ENCODE measurements around the gene GADD45GIP1.
A peak's percentile ranks its signal among the peaks of the same experiment; 100 is the strongest.
"Not testable (repeated sequence)": the region's sequence is repeated elsewhere in the genome, so short reads cannot be mapped to it uniquely, and the experiment has no call there.

Gene GADD45GIP1

GRCh38 chr19:12938779-12939601, 18.0 kb downstream of the GADD45GIP1 start:
- no peak for FAIRE-seq

- FAIRE-seq, result peak; percentile 97
Observed at GRCh38 chr19:12937927-12938778, 18.9 kb downstream of the GADD45GIP1 start, which contains the start of gene CALR. TSS of gene CALR (plus strand) at chr19:12938609. CDS start at chr19:12938680, 71 bp downstream.

GRCh38 chr19:12937093-12937926, 19.7 kb downstream of the GADD45GIP1 start:
- no peak for FAIRE-seq

- FAIRE-seq, result no peak
Observed at GRCh38 chr19:12936582-12936981, 20.4 kb downstream of the GADD45GIP1 start.

GRCh38 chr19:12935071-12935470, 22.0 kb downstream of the GADD45GIP1 start:
- no peak for FAIRE-seq

GRCh38 chr19:12933287-12934072, 23.5 kb downstream of the GADD45GIP1 start, which contains the start of gene FARSA:
TSS of gene FARSA (minus strand) at chr19:12933711. CDS start at chr19:12933696, 15 bp downstream.
- FAIRE-seq, result no peak

- FAIRE-seq, result no peak
Observed at GRCh38 chr19:12932392-12933286, 24.4 kb downstream of the GADD45GIP1 start.

- no peak for FAIRE-seq
Observed at GRCh38 chr19:12930002-12930645, 26.9 kb downstream of the GADD45GIP1 start.

- FAIRE-seq, result no peak
Observed at GRCh38 chr19:12924621-12925310, 32.3 kb downstream of the GADD45GIP1 start.

GRCh38 chr19:12922959-12923358, 34.1 kb downstream of the GADD45GIP1 start:
- FAIRE-seq, result no peak

- no peak for FAIRE-seq
Observed at GRCh38 chr19:12921047-12921446, 36.0 kb downstream of the GADD45GIP1 start.

- no peak for FAIRE-seq
Observed at GRCh38 chr19:12918253-12918652, 38.8 kb downstream of the GADD45GIP1 start.

- FAIRE-seq, result not testable (repeated sequence)
Observed at GRCh38 chr19:12915860-12916259, 41.2 kb downstream of the GADD45GIP1 start.

- no peak for FAIRE-seq
Observed at GRCh38 chr19:12913851-12914690, 43.0 kb downstream of the GADD45GIP1 start.

- no peak for FAIRE-seq
Observed at GRCh38 chr19:12913011-12913561, 43.9 kb downstream of the GADD45GIP1 start.

GRCh38 chr19:12912571-12912970, 44.5 kb downstream of the GADD45GIP1 start:
- FAIRE-seq, result no peak

- no peak for FAIRE-seq
Observed at GRCh38 chr19:12907166-12907565, 49.9 kb downstream of the GADD45GIP1 start.

All from endometrium (tissue), 2 donors.